ENCODE results near the gene TLR9.

TLR9 gene

DNA sequence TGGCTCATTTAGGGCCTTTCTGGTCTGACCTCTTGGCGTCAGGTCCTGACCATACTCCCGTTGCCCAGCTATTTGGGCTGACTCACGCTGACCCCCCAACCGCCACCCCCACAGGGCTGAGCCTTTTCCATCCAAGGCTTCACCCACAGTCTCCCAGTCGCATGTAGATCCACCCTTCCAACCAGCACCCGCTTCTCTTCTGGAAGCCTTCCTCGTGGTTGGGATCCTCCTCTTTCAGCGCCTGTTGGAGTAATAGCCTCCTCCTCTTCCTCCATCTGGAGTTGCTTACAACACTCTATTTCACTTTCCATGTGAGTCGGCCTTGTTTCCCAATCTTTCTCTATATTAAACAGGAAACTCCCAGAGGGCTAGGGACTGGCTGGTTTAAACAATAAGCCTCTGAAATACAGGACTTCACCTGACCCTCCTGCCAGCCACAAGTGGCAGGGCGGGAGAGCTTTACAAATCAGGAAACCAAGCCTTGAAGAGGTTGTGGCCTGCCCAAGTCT lies 29.6 kb downstream of the TLR9 start:
- peaks cover 9% of the 10 kb centered on the region for H3K27me3 ChIP-seq (ENCODE audit: insufficient read depth, insufficient read length)
- peaks cover 3% of the 10 kb centered on the region for H3K4me1 ChIP-seq (ENCODE audit: insufficient read depth, insufficient read length)
- H3K9ac ChIP-seq (ENCODE audit: insufficient read length, low read depth), result no peak overlapping the region
- H3K9me3 ChIP-seq (ENCODE audit: insufficient read depth, low read length), result no peaks in the 10 kb centered on the region
- TF ChIP-seq ZNF274 (IDR thresholded peaks at IDR 0.05; ENCODE audit: low read depth, low read length), result no peak
- TF ChIP-seq SUZ12 (IDR thresholded peaks at IDR 0.05; ENCODE audit: extremely low read depth, insufficient read depth, insufficient read length), result no peak
- no peak for TF ChIP-seq YY1 (IDR thresholded peaks at IDR 0.05; ENCODE audit: insufficient read depth, insufficient read length)
- no peak overlapping the region for H3K4me3 ChIP-seq (ENCODE audit: insufficient read length, low read depth)
- peaks cover 19% of the 10 kb centered on the region for H3K36me3 ChIP-seq (ENCODE audit: insufficient read depth, insufficient read length, low read length)
- no peak for DNase-seq (ENCODE audit: low read depth, low spot score)

DNA sequence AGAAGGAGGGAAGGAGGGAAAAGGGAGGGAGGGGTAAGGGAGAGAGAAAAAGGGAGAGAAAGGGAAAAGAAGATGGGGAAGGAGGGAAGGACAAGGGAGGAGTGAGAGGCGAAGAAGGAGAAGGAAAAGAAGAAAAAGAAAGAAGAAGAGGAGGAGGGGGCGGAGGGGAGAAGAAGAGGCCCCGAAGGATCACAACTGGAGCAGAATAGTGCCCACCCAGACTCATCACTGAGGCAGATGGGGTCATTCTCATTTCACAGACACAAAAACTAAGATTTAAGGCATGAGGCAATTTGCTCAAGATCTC lies 30.2 kb downstream of the TLR9 start:
- Histone ChIP-seq H3K4me3 (ENCODE audit: insufficient read length, low read depth) (no peak overlapping the region), H3K9me3 (ENCODE audit: insufficient read depth, low read length) (no peaks in the 10 kb centered on the region), H3K9ac (ENCODE audit: insufficient read length, low read depth) (no peak overlapping the region), H3K4me1 (ENCODE audit: insufficient read depth, insufficient read length) (peaks cover 6% of the 10 kb centered on the region), H3K27me3 (ENCODE audit: insufficient read depth, insufficient read length) (peaks cover 9% of the 10 kb centered on the region), H3K36me3 (ENCODE audit: insufficient read depth, insufficient read length, low read length) (peaks cover 13% of the 10 kb centered on the region)
- DNase-seq (ENCODE audit: low read depth, low spot score), result no peak
- TF ChIP-seq ZNF274 (IDR thresholded peaks at IDR 0.05; ENCODE audit: low read depth, low read length) (no peak), YY1 (IDR thresholded peaks at IDR 0.05; ENCODE audit: insufficient read depth, insufficient read length) (no peak), SUZ12 (IDR thresholded peaks at IDR 0.05; ENCODE audit: extremely low read depth, insufficient read depth, insufficient read length) (no peak)

DNA sequence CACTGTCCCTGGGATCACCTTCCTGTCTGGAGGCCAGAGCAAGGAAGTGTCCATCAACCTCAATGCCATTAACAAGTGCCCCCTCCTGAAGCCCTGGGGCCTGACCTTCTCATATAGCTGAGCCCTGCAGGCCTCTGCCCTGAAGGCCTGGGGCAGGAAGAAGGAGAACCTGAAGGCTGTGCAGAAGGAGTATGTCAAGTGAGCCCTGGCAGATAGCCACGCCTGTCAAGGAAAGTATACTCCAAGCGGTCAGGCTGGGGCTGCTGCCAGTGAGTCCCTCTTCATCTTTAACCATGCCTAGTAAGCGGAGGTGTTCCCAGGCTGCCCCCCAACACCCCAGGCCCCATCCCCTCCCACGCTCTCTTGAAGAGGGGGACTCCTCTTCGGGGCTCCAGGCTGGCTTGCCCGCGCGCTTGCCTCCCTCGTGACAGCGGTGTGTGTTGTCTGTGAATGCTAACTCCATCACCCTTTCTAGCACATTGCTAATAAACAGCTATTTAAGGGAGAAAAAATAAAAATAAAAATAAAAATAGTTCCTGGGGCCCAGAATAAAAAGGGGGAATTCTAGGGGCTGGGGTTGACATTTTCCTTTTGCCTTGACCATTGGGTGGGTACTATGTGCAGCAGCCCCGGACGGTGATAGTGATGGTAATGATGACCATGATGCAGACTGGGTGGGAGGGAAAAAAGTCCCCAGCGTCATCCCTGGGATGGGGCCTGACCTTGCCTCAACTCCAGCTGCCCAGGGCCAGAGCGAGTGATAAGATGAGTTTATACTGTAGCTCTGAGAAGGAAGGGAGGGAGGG lies 30.8 kb downstream of the TLR9 start:
- Histone ChIP-seq H3K27me3 (ENCODE audit: insufficient read depth, insufficient read length) (peaks cover 9% of the 10 kb centered on the region), H3K4me3 (ENCODE audit: insufficient read length, low read depth) (no peak overlapping the region), H3K9ac (ENCODE audit: insufficient read length, low read depth) (no peak overlapping the region), H3K9me3 (ENCODE audit: insufficient read depth, low read length) (no peaks in the 10 kb centered on the region), H3K4me1 (ENCODE audit: insufficient read depth, insufficient read length) (peaks cover 6% of the 10 kb centered on the region), H3K36me3 (ENCODE audit: insufficient read depth, insufficient read length, low read length) (peaks cover 8% of the 10 kb centered on the region)
- DNase-seq (ENCODE audit: low read depth, low spot score), result no peak
- no peak for TF ChIP-seq ZNF274 (IDR thresholded peaks at IDR 0.05; ENCODE audit: low read depth, low read length)
- no peak for TF ChIP-seq SUZ12 (IDR thresholded peaks at IDR 0.05; ENCODE audit: extremely low read depth, insufficient read depth, insufficient read length)
- no peak for TF ChIP-seq YY1 (IDR thresholded peaks at IDR 0.05; ENCODE audit: insufficient read depth, insufficient read length)

DNA sequence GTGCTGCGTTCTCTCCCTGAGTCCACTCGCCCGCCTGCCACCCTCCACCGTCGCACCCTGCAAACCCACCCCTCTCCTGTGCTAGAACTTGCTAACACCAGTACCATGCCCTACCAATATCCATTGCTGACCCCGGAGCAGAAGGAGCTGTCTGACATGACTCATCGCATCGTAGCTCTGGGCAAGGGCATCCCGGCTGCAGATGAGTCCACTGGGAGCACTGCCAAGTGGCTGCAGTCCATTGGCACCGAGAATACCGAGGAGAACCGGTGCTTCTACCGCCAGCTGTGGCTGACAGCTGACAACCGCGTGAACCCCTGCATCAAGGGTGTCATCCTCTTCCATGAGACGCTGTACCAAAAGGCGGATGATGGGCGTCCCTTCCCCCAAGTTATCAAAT lies 32.4 kb downstream of the TLR9 start:
- Histone ChIP-seq H3K36me3 (ENCODE audit: insufficient read depth, insufficient read length, low read length) (no peaks in the 10 kb centered on the region), H3K4me3 (ENCODE audit: insufficient read length, low read depth) (no peak overlapping the region), H3K4me1 (ENCODE audit: insufficient read depth, insufficient read length) (peaks cover 3% of the 10 kb centered on the region), H3K9me3 (ENCODE audit: insufficient read depth, low read length) (no peaks in the 10 kb centered on the region), H3K9ac (ENCODE audit: insufficient read length, low read depth) (no peak overlapping the region), H3K27me3 (ENCODE audit: insufficient read depth, insufficient read length) (peaks cover 9% of the 10 kb centered on the region)
- no peak for DNase-seq (ENCODE audit: low read depth, low spot score)
- TF ChIP-seq SUZ12 (IDR thresholded peaks at IDR 0.05; ENCODE audit: extremely low read depth, insufficient read depth, insufficient read length) (no peak), YY1 (IDR thresholded peaks at IDR 0.05; ENCODE audit: insufficient read depth, insufficient read length) (no peak), ZNF274 (IDR thresholded peaks at IDR 0.05; ENCODE audit: low read depth, low read length) (no peak)

DNA sequence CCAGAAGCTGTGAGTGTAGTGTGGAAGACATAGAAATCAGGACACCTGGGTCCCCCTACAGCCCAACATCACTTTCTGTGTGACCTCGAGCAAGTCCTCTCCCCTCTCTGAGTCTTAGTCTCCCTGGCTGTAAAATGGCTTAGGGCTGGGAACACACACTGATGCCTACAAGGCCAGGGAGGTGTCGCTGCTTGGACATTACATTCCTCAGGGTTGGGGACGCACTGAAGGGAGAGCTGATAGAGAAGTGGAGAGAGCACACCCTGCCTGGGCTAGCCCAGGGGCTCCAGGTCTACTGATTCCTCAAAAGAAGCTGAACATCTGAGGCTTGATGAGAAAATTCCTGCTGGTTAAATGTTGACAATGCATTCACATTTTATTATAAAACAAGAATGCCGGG lies 33.8 kb downstream of the TLR9 start:
- no peak for TF ChIP-seq SUZ12 (IDR thresholded peaks at IDR 0.05; ENCODE audit: extremely low read depth, insufficient read depth, insufficient read length)
- TF ChIP-seq ZNF274 (IDR thresholded peaks at IDR 0.05; ENCODE audit: low read depth, low read length), result no peak
- TF ChIP-seq YY1 (IDR thresholded peaks at IDR 0.05; ENCODE audit: insufficient read depth, insufficient read length), result no peak
- H3K36me3 ChIP-seq (ENCODE audit: insufficient read depth, insufficient read length, low read length), result no peaks in the 10 kb centered on the region
- no peaks in the 10 kb centered on the region for H3K9me3 ChIP-seq (ENCODE audit: insufficient read depth, low read length)
- H3K9ac ChIP-seq (ENCODE audit: insufficient read length, low read depth), result no peak overlapping the region
- peaks cover 4% of the 10 kb centered on the region for H3K27me3 ChIP-seq (ENCODE audit: insufficient read depth, insufficient read length)
- H3K4me1 ChIP-seq (ENCODE audit: insufficient read depth, insufficient read length), result peaks cover 3% of the 10 kb centered on the region
- DNase-seq (ENCODE audit: low read depth, low spot score), result no peak
- H3K4me3 ChIP-seq (ENCODE audit: insufficient read length, low read depth), result no peak overlapping the region

DNA sequence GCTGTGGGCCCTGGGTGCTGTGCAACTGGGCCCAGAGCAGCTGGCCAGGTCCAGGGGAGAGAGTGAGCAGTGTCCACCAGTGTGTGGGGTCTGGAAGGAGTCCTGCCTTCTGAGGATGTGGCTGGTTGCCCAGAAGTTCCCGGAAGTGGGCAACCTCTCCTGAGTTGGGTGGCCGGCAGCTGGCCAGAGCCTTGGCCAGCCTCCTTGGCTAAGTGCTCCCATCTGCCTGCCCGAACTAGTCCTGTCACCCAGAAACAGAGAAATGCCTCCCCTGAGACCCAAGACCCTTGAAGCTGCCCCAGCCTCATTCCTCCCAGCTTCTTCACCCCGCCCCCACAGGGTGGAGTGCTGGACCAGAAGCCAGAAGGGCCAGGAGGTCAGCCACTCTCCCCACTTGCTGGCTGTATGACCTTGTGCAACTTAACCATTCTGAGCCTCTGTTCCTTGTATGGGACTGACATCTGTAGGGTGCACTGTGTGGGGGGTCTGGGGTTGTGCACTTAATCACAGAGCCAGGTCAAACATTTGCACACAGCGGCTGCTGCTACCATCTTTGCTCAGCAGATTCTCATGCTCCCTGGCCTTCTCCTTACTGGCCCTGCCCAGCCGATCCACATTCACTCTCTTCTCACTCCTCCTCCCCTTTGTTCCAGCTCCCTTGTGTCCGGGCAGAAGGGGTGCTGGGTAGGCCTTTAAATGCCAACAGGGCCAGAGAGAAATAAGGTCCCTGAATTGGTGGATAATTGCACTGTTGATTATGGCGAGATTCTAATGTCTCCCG lies 35.0 kb downstream of the TLR9 start:
- Histone ChIP-seq H3K9me3 (ENCODE audit: insufficient read depth, low read length) (no peaks in the 10 kb centered on the region), H3K4me3 (ENCODE audit: insufficient read length, low read depth) (no peak overlapping the region), H3K9ac (ENCODE audit: insufficient read length, low read depth) (no peak overlapping the region), H3K36me3 (ENCODE audit: insufficient read depth, insufficient read length, low read length) (no peaks in the 10 kb centered on the region), H3K4me1 (ENCODE audit: insufficient read depth, insufficient read length) (peaks cover 3% of the 10 kb centered on the region), H3K27me3 (ENCODE audit: insufficient read depth, insufficient read length) (peaks cover 4% of the 10 kb centered on the region)
- no peak for DNase-seq (ENCODE audit: low read depth, low spot score)
- no peak for TF ChIP-seq YY1 (IDR thresholded peaks at IDR 0.05; ENCODE audit: insufficient read depth, insufficient read length)
- no peak for TF ChIP-seq SUZ12 (IDR thresholded peaks at IDR 0.05; ENCODE audit: extremely low read depth, insufficient read depth, insufficient read length)
- no peak for TF ChIP-seq ZNF274 (IDR thresholded peaks at IDR 0.05; ENCODE audit: low read depth, low read length)

DNA sequence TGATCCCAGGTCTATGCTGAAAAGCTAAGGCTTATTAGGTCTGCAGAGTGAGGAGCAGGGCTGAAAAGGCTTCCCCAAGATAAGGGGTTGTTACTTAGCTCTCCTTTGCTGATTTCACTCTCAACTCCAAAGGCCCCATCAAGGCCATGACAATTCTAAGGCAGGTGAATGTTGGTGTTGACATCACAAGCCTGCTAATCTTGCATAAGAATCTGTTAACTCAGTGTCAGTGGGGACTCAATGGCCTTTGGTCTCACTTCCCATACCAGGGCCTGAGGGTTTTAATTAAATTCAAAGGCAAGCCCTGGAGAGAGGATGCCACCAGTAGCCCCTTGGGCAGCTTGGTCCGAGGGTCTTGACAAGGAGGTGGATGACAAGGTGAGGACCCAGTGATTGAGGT lies 36.9 kb downstream of the TLR9 start:
- no peaks in the 10 kb centered on the region for H3K9me3 ChIP-seq (ENCODE audit: insufficient read depth, low read length)
- no peaks in the 10 kb centered on the region for H3K36me3 ChIP-seq (ENCODE audit: insufficient read depth, insufficient read length, low read length)
- no peak for TF ChIP-seq SUZ12 (IDR thresholded peaks at IDR 0.05; ENCODE audit: extremely low read depth, insufficient read depth, insufficient read length)
- TF ChIP-seq ZNF274 (IDR thresholded peaks at IDR 0.05; ENCODE audit: low read depth, low read length), result no peak
- TF ChIP-seq YY1 (IDR thresholded peaks at IDR 0.05; ENCODE audit: insufficient read depth, insufficient read length), result no peak
- peaks cover 3% of the 10 kb centered on the region for H3K4me1 ChIP-seq (ENCODE audit: insufficient read depth, insufficient read length)
- no peak overlapping the region for H3K4me3 ChIP-seq (ENCODE audit: insufficient read length, low read depth)
- no peaks in the 10 kb centered on the region for H3K27me3 ChIP-seq (ENCODE audit: insufficient read depth, insufficient read length)
- H3K9ac ChIP-seq (ENCODE audit: insufficient read length, low read depth), result no peak overlapping the region
- DNase-seq (ENCODE audit: low read depth, low spot score), result no peak

All from NT2/D1 (cell line).